Measurements from ENCODE around the gene SYNE4. TPM values are rescaled to one million over a fixed set of nuclear protein-coding genes. Genes with fewer than 3 reads are reported as not detected.

The SYNE4 gene
- total RNA-seq, 4 donors from 2014 or later = 0.36 TPM; not detected in 3

DNA sequence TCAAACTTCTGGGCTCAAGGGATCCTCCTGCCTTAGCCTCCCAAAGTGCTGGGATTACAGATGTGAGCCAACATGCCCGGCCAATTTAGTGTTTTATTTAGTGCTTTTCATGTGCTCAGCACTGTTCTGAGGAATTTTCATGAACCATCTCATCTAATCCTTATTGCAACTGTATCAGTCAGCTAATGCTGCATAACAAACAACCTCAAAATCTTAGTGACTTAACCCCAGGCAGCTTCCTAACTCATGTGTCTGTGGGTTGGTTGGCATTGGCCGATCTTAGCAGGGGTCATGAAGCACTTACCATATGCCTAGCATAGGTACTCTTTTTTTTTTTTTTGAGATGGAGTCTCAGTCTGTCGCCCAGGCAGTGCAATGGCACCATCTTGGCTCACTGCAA is 19.8 kb downstream of the SYNE4 start:
- Histone ChIP-seq H3K27me3 (peaks cover 19 to 39% (median 37%) of the 10 kb centered on the region in 3 donors), H3K36me3 (no peaks in the 10 kb centered on the region), H3K9me3 (no peaks in the 10 kb centered on the region), H3K4me3 (no peak overlapping the region), H3K27ac (no peak overlapping the region), H3K4me1 (peaks cover 0 to 6% of the 10 kb centered on the region in 2 donors)
- in situ Hi-C loops (cut with MboI; ENCODE audit: low sequenced_read_pairs in 4 of 4) = no loop called here
- DNase-seq (no peak), ATAC-seq (no peak)
- intact Hi-C loops (cut with DNase I; ENCODE audit: low total_unique reads) = no loop called here
- TF ChIP-seq POLR2A (IDR thresholded peaks at IDR 0.05) = no peak
- TF ChIP-seq, protein P1, sequence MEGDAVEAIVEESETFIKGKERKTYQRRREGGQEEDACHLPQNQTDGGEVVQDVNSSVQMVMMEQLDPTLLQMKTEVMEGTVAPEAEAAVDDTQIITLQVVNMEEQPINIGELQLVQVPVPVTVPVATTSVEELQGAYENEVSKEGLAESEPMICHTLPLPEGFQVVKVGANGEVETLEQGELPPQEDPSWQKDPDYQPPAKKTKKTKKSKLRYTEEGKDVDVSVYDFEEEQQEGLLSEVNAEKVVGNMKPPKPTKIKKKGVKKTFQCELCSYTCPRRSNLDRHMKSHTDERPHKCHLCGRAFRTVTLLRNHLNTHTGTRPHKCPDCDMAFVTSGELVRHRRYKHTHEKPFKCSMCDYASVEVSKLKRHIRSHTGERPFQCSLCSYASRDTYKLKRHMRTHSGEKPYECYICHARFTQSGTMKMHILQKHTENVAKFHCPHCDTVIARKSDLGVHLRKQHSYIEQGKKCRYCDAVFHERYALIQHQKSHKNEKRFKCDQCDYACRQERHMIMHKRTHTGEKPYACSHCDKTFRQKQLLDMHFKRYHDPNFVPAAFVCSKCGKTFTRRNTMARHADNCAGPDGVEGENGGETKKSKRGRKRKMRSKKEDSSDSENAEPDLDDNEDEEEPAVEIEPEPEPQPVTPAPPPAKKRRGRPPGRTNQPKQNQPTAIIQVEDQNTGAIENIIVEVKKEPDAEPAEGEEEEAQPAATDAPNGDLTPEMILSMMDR (IDR thresholded peaks at IDR 0.05 in 4 of 5, conservative IDR thresholded peaks at IDR 0.05 in 1 of 5) = no peak

DNA sequence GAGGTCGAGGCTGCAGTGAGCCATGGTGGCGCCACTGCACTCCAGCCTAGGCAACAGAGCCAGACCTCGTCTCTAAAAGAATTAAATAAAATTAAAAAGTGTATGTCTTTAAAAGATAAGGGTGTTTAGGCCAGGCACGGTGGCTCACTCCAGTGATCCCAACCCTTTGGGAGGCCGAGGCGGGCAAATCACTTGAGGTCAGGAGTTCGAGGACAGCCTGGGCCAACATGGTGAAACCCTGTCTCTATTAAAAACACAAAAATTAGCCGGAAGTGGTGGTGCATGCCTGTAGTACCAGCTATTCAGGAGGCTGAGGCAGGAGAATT is 21.1 kb downstream of the SYNE4 start:
- peak overlapping the region in 2 of 4 donors; percentile 25 to 33 for H3K4me3 ChIP-seq
- no peaks in the 10 kb centered on the region for H3K36me3 ChIP-seq
- peaks cover 19 to 39% (median 37%) of the 10 kb centered on the region in 3 donors for H3K27me3 ChIP-seq
- peaks cover 0 to 5% of the 10 kb centered on the region in 2 donors for H3K4me1 ChIP-seq
- no peak overlapping the region for H3K27ac ChIP-seq
- no peak for DNase-seq
- in situ Hi-C loops (cut with MboI; ENCODE audit: low sequenced_read_pairs in 4 of 4) = no loop called here
- no peak for ATAC-seq
- TF ChIP-seq, protein P1 (IDR thresholded peaks at IDR 0.05 in 4 of 5, conservative IDR thresholded peaks at IDR 0.05 in 1 of 5) = no peak
- no peak for TF ChIP-seq POLR2A (IDR thresholded peaks at IDR 0.05)
- intact Hi-C loops (cut with DNase I; ENCODE audit: low total_unique reads) = no loop called here
- no peaks in the 10 kb centered on the region for H3K9me3 ChIP-seq

- ATAC-seq (no peak), DNase-seq (no peak)
- Histone ChIP-seq H3K27me3 (peaks cover 19 to 39% (median 37%) of the 10 kb centered on the region in 3 donors), H3K4me3 (peak overlapping the region in 3 of 4 donors; percentile 5 to 33 (median 25)), H3K36me3 (no peaks in the 10 kb centered on the region), H3K9me3 (no peaks in the 10 kb centered on the region), H3K4me1 (peaks cover 0 to 5% of the 10 kb centered on the region in 2 donors), H3K27ac (no peak overlapping the region)
- TF ChIP-seq POLR2A (IDR thresholded peaks at IDR 0.05) = no peak
- TF ChIP-seq, protein P1 (IDR thresholded peaks at IDR 0.05 in 4 of 5, conservative IDR thresholded peaks at IDR 0.05 in 1 of 5) = no peak
- intact Hi-C loops (cut with DNase I; ENCODE audit: low total_unique reads) (no loop called here), in situ Hi-C loops (cut with MboI; ENCODE audit: low sequenced_read_pairs in 4 of 4) (no loop called here)
These were observed 21.7 kb downstream of the SYNE4 start for GRCh38 chr19:35986664-35987570.

- in situ Hi-C loops (cut with MboI; ENCODE audit: low sequenced_read_pairs in 4 of 4) = no loop called here
- Histone ChIP-seq H3K4me3 (no peak overlapping the region), H3K27ac (no peak overlapping the region), H3K36me3 (no peaks in the 10 kb centered on the region), H3K4me1 (peaks cover 0 to 5% of the 10 kb centered on the region in 2 donors), H3K27me3 (peaks cover 19 to 39% (median 37%) of the 10 kb centered on the region in 3 donors), H3K9me3 (no peaks in the 10 kb centered on the region)
- DNase-seq (no peak), ATAC-seq (no peak)
- no peak for TF ChIP-seq POLR2A (IDR thresholded peaks at IDR 0.05)
- TF ChIP-seq, protein P1 (IDR thresholded peaks at IDR 0.05 in 4 of 5, conservative IDR thresholded peaks at IDR 0.05 in 1 of 5) = no peak
- intact Hi-C loops (cut with DNase I; ENCODE audit: low total_unique reads) = no loop called here
These were observed 22.5 kb downstream of the SYNE4 start for GRCh38 chr19:35986111-35986510.
